HFF-Myc (cell line): ENCODE data around the gene MOCS2.

Experiments
- DNase-seq: peaks from one replicate; pipeline ENCODE4 v3.0.0-alpha.2; 2011; ENCODE audit warnings: low read depth; ENCODE audit errors: extremely low read depth
- H3K4me3 ChIP-seq: replicated peaks from 2 replicates; pipeline ENCODE4 v1.5.1; 2011; ENCODE audit warnings: low read depth, mild to moderate bottlenecking, control low read depth, low read length
- TF ChIP-seq, protein P1 (sequence below): IDR thresholded peaks from 2 replicates; pipeline ENCODE4 v1.5.1; 2012; ENCODE audit warnings: mild to moderate bottlenecking, low read depth, low read length, control low read depth; ENCODE audit errors: missing control alignments

Gene MOCS2

DNA sequence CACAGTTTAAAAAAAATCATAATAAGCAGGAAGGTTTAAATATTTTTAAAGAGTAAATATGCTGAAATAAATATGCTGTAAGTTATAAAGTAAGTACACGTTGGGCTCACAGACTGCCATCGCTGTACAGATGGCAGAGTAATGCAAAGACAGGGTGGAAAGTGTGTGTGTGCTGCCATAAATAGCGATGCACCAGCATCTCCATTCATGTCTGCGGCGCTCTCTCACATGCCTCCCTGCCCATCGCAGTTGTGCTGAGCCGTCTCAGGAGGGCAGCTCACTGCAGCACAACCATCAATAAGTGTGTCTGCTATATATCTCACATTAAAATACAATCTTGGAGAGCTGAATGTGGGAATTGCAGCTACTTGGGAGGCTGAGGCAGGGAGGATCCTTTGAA, 14.3 kb downstream of the MOCS2 start:
- TF ChIP-seq, protein P1, sequence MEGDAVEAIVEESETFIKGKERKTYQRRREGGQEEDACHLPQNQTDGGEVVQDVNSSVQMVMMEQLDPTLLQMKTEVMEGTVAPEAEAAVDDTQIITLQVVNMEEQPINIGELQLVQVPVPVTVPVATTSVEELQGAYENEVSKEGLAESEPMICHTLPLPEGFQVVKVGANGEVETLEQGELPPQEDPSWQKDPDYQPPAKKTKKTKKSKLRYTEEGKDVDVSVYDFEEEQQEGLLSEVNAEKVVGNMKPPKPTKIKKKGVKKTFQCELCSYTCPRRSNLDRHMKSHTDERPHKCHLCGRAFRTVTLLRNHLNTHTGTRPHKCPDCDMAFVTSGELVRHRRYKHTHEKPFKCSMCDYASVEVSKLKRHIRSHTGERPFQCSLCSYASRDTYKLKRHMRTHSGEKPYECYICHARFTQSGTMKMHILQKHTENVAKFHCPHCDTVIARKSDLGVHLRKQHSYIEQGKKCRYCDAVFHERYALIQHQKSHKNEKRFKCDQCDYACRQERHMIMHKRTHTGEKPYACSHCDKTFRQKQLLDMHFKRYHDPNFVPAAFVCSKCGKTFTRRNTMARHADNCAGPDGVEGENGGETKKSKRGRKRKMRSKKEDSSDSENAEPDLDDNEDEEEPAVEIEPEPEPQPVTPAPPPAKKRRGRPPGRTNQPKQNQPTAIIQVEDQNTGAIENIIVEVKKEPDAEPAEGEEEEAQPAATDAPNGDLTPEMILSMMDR, result no peak
- H3K4me3 ChIP-seq, result no peak overlapping the region
- no peak for DNase-seq

GRCh38 chr5:53092242-53092641, 17.3 kb downstream of the MOCS2 start:
- TF ChIP-seq, protein P1, result no peak
- no peak overlapping the region for H3K4me3 ChIP-seq
- DNase-seq, result no peak

DNA sequence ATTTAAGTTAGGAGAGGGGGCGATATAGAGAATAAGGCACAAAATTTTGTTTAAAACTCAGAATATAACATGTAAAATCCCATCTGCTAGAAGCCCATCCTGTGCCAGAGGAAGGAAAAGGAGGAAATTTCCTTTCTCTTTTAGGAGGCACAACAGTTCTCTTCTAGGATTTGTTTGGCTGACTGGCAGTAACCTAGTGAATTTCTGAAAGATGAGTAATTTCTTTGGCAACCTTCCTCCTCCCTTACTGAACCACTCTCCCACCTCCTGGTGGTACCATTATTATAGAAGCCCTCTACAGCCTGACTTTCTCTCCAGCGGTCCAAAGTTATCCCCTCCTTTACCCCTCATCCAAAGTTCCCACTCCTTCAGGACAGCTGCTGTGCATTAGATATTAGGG, 18.3 kb downstream of the MOCS2 start:
- no peak overlapping the region for H3K4me3 ChIP-seq
- DNase-seq, result no peak
- TF ChIP-seq, protein P1, result peak; percentile 3

- DNase-seq, result no peak
- no peak overlapping the region for H3K4me3 ChIP-seq
- TF ChIP-seq, protein P1, result no peak
These were observed 19.3 kb downstream of the MOCS2 start for GRCh38 chr5:53090229-53090628.

- DNase-seq, result no peak
- TF ChIP-seq, protein P1, result no peak
- H3K4me3 ChIP-seq, result no peak overlapping the region
These were observed 20.0 kb downstream of the MOCS2 start for GRCh38 chr5:53089481-53089991.

- H3K4me3 ChIP-seq, result no peak overlapping the region
- TF ChIP-seq, protein P1, result no peak
- no peak for DNase-seq
These were observed 21.9 kb downstream of the MOCS2 start for GRCh38 chr5:53087621-53088121.

DNA sequence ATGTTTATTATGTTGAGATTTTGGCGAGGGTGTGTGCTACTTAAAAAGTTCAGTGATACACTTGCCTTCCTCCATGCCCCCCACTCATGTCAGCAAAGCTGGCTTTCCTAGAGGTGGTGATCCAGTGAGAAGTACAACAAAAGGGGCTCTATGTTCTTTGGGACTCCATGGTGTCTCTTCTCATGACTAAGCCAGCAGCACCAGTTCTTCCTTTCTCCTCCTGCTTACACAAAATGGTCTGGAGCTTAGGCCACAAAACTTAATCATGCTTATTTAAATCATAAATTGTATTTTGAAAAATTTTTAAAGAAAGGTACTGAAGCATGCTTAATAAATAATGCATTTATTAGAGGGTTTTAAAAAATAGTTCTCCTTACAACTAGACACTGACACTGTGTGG, 22.4 kb downstream of the MOCS2 start:
- no peak for DNase-seq
- H3K4me3 ChIP-seq, result no peak overlapping the region
- TF ChIP-seq, protein P1, result no peak
